GM12873 (cell line): ENCODE results near the gene GRM4.

Experiments
- TF ChIP-seq, protein P1 (sequence below): IDR thresholded peaks from 2 replicates; pipeline ENCODE4 v1.5.1; 2012; ENCODE audit warnings: low read depth, mild to moderate bottlenecking, moderate library complexity, low read length, control low read depth; ENCODE audit not compliant: insufficient read depth; ENCODE audit errors: missing control alignments

The GRM4 gene

DNA sequence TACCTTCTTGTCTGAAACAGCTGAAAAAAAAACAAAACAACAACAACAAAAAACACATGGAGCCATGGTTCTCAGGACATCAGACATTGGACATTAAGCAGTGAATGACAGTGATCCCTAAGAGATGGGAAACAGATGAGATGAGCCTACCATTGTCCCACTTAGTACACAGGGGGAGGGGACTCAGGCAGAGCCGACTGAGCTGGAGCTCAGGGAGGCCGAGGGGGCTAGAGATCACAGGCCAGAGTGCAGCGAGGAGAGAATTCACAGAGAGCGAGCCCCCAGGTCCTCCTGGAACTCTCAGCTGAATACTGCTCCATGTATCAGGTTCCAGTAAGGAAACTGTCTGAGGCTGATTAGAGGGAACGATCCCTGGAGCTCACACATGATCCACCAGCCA, 134.6 kb downstream of the GRM4 start:
- TF ChIP-seq, protein P1, sequence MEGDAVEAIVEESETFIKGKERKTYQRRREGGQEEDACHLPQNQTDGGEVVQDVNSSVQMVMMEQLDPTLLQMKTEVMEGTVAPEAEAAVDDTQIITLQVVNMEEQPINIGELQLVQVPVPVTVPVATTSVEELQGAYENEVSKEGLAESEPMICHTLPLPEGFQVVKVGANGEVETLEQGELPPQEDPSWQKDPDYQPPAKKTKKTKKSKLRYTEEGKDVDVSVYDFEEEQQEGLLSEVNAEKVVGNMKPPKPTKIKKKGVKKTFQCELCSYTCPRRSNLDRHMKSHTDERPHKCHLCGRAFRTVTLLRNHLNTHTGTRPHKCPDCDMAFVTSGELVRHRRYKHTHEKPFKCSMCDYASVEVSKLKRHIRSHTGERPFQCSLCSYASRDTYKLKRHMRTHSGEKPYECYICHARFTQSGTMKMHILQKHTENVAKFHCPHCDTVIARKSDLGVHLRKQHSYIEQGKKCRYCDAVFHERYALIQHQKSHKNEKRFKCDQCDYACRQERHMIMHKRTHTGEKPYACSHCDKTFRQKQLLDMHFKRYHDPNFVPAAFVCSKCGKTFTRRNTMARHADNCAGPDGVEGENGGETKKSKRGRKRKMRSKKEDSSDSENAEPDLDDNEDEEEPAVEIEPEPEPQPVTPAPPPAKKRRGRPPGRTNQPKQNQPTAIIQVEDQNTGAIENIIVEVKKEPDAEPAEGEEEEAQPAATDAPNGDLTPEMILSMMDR, result no peak

DNA sequence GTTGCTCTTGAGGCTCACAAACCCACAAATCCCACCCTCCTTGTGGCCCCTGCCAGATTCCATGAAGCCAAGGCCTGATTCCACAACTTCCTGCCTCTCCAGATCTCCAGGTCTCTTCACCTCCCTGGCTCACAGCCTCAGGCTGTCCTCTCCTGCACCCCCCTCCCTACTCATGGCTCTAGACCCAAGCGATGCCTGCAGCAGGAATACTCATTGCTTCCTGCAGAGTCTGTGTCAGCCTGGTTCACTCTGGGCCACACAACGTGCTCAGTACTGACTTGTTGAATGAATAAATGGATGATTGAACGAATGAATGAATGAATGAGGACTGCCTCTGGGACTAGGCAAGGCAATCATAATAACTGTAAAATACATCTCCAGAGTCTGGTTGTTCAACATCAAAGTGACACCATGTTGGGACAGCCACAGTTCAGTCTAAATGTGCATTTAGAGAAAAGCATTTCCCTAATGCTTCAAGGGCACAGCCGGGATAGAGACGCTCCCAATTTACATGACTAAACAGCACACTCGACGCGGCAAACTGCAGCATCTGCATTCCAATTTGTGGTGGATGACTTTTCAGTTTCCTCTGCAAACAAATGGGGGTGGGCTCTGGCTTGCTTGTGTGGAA, 139.9 kb downstream of the GRM4 start:
- TF ChIP-seq, protein P1, result no peak

DNA sequence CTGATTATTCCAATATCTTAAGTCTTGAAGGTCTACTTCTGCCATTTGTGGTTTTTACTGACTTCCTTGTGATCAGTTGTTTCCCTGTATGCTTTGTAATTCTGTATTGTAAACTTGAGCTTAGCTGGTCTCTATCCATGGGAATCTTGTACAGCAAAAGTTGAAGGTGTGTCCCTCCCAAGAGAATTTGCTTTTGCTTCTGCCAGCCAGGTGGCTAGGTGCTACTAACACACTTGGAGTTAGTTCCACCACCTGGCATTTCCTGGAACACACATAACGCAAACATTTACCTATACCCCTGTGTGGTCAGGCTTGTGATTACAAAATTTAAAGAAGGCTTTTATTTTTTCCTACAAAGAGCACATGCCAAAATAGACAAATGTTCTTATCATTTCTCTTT, 141.2 kb downstream of the GRM4 start:
- TF ChIP-seq, protein P1, result no peak

DNA sequence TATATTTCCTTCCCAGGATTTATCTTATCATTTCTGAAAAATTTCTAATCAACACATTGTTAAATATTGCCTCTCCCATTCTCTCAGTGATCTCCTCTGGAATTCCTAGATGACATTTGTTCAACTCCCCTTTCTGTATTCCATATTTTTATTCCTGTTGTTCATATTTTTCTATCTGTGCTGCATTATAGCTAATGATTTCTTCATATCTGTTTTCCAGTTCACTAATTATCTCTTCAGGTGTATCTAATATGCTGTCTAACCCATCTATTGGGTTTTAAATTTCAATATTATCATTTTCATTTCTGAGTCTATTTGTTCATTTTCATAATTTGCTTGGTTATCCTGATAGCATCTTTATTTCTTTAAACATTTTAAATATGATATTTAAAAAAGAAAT, 141.9 kb downstream of the GRM4 start:
- TF ChIP-seq, protein P1, result no peak

DNA sequence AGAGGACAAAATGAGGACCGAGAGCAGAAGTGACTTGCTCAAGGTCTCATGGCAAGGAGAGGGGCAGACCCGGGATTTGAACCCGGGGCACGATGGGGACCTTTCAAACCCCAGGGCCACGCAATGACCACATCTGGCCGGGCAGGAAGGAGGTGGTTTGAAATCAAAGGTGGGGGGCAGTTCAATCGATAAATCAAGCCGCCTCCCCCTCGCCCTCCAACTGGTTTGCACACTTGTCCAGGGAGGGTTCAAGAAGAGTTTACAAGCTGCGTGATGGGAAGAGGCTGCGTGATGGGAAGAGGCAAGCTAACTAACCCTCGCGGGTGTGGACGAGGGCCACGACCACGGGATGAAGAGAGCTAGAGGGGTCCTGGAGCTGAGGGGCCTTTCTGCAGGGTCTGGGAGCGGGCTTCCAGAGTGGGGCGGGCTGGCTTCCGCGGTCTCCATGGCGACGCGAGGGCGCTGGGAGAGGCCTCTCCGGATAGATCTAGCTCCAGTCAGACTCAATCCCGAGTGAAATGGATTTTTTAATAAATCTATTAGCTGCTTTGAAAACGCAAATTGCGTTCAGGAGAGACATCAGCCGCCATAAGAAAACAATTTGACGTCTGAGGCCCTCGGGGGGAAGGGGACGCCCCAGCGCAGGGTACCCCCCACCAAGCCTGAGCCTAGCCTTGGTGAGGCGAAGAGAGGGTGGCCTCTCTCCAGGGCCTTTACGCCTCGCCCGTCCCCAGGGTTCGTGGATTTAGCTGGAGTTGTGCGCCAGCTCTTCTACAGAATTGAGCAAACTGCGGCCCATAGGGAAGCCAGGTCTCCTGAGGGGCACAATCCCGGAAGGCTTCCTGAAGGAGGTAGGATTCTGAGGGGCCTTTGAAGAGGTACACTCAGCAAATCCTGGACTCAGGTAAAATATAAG, 143.9 kb downstream of the GRM4 start:
- TF ChIP-seq, protein P1, result no peak

DNA sequence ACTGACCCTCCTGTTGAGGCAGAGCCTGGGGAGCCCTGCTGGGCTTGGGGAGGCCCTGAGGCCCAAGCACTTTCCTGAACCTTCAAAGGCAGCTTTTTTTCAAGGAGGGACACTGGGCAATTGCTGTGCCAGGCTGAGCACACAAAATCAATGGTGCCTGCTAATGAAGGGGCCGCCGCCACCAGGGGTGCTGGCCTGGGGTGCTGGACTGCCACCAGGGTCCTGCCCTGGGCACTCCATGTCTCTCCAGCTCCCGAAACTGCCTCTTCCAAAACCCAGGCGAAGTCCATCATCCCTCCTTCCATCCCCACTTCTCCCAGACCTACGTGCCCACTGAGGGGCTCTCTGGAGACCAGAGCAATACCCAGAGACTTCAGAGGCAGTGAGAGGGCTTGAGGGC, 145.6 kb downstream of the GRM4 start:
- TF ChIP-seq, protein P1, result no peak

DNA sequence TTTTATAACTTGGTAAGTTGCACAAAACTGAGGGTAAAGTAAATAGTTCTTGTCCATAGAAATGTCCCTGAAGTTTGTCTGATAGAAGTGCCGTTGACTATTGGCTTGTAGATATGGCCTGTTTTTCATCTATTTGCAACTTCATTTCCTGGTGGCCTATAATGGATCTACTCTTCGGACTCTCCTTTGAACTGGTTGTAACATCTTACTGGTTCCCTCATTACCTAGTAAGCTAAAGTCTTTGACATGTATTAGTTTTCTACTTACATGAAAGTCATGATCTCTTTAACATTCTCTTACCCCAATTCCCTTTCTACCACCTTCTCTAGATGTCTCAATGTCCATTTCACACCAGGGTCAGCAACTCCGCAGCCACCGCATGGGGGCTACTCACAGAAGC, 146.3 kb downstream of the GRM4 start:
- TF ChIP-seq, protein P1, result no peak
